GM23338 (cell line): ENCODE results near the gene CUX1. TPM values are rescaled to one million over a fixed set of nuclear protein-coding genes. Genes with fewer than 3 reads are reported as not detected.

Source experiments
- ATAC-seq: fragments of 200-7000 bp; cut with Tn5 transposase; 3 replicates; pipeline ENCODE4 v1.9.1; 2020
- DNase-seq: peaks from one replicate; pipeline ENCODE4 v3.0.0-alpha.2; 2015; ENCODE audit warnings: low spot score
- H2AFZ ChIP-seq: fragments of 200-600 bp; sonication (generic); 2 replicates; pipeline ENCODE4 v1.8.0; 2016; ENCODE audit warnings: antibody characterized with exemption, mild to moderate bottlenecking, moderate library complexity
- H3F3A ChIP-seq: fragments of 200-600 bp; sonication (generic); replicated peaks from 2 replicates; pipeline ENCODE4 v1.8.0; 2017; ENCODE audit warnings: antibody characterized with exemption, mixed run types, low read depth
- H3K27ac ChIP-seq: fragments of 200-600 bp; sonication (generic); 2 replicates; pipeline ENCODE4 v1.6.1; 2016; ENCODE audit warnings: low read depth
- H3K27me3 ChIP-seq: fragments of 200-600 bp; sonication (generic); 2 replicates; pipeline ENCODE4 v1.8.0; 2016; ENCODE audit warnings: mild to moderate bottlenecking, mixed run types, moderate library complexity; ENCODE audit not compliant: insufficient read depth
- H3K36me3 ChIP-seq: fragments of 200-600 bp; sonication (generic); 2 replicates; pipeline ENCODE4 v1.8.0; 2016; ENCODE audit warnings: mild to moderate bottlenecking; ENCODE audit not compliant: insufficient read depth
- H3K4me1 ChIP-seq: fragments of 200-600 bp; sonication (generic); 2 replicates; pipeline ENCODE4 v1.8.0; 2016; ENCODE audit warnings: mild to moderate bottlenecking, moderate library complexity; ENCODE audit not compliant: insufficient read depth
- H3K4me2 ChIP-seq: fragments of 200-600 bp; sonication (generic); 2 replicates; pipeline ENCODE4 v1.7.1; 2017; ENCODE audit warnings: mixed run types
- H3K4me3 ChIP-seq: fragments of 200-600 bp; sonication (generic); 2 replicates; pipeline ENCODE4 v1.6.1; 2016; ENCODE audit warnings: mixed run types
- H3K79me2 ChIP-seq: fragments of 200-600 bp; sonication (generic); replicated peaks from 2 replicates; pipeline ENCODE4 v1.8.0; 2017; ENCODE audit warnings: mild to moderate bottlenecking; ENCODE audit not compliant: insufficient read depth
- H3K9me2 ChIP-seq: fragments of 200-600 bp; sonication (generic); 2 replicates; pipeline ENCODE4 v1.8.0; 2017; ENCODE audit not compliant: insufficient read depth
- H4K20me1 ChIP-seq: fragments of 200-600 bp; sonication (generic); replicated peaks from 2 replicates; pipeline ENCODE4 v1.8.0; 2017; ENCODE audit warnings: mild to moderate bottlenecking; ENCODE audit not compliant: insufficient read depth
- H3K27ac Mint-ChIP-seq: 2 replicates; pipeline ENCODE4 v1.8.0; 2020; ENCODE audit warnings: inconsistent platforms, mild to moderate bottlenecking, moderate library complexity, mixed read lengths
- H3K27me3 Mint-ChIP-seq: 3 replicates; pipeline ENCODE4 v1.8.0; 2022; ENCODE audit warnings: low read depth, mild to moderate bottlenecking, moderate library complexity, mixed read lengths, inconsistent platforms; ENCODE audit not compliant: insufficient read depth, poor library complexity
- H3K36me3 Mint-ChIP-seq: 3 replicates; pipeline ENCODE4 v1.8.0; 2021; ENCODE audit warnings: low read depth, mild to moderate bottlenecking, inconsistent platforms, moderate library complexity, mixed read lengths
- H3K4me1 Mint-ChIP-seq: 3 replicates; pipeline ENCODE4 v1.8.0; 2020; ENCODE audit warnings: mild to moderate bottlenecking, inconsistent platforms, mixed read lengths
- H3K4me3 Mint-ChIP-seq: 3 replicates; pipeline ENCODE4 v1.8.0; 2021; ENCODE audit warnings: moderate library complexity, mild to moderate bottlenecking, inconsistent platforms, mixed read lengths
- H3K9me3 Mint-ChIP-seq: 3 replicates; pipeline ENCODE4 v1.8.0; 2020; ENCODE audit warnings: moderate library complexity, mild to moderate bottlenecking, inconsistent platforms, mixed read lengths
- CREB1 ChIP-seq: fragments of 250-450 bp; sonication (Bioruptor Pico); IDR thresholded peaks from 2 replicates; pipeline ENCODE4 v1.5.0; 2020; ENCODE audit warnings: low read depth, mild to moderate bottlenecking, moderate library complexity
- CTCF ChIP-seq, 2 experiments: fragments of 200-600 bp in 1 of 2; sonication (generic) in 1 of 2; conservative IDR thresholded peaks; 2 replicates each; pipeline versions ENCODE4 v1.5.1 to v1.6.1; 2016 to 2017; ENCODE audit warnings: antibody characterized with exemption in 2 of 2, low read depth in 2 of 2, mild to moderate bottlenecking in 2 of 2, moderate library complexity in 1 of 2
- ETS1 ChIP-seq: IDR thresholded peaks from 2 replicates; pipeline ENCODE4 v1.6.1; 2016; ENCODE audit warnings: antibody characterized with exemption
- EZH2 ChIP-seq: fragments of 200-600 bp; sonication (generic); IDR thresholded peaks from one replicate; pipeline ENCODE4 v1.8.0; 2017; ENCODE audit warnings: antibody characterized with exemption, mild to moderate bottlenecking, low read depth; ENCODE audit not compliant: unreplicated experiment
- EZH2phosphoT487 ChIP-seq: fragments of 200-600 bp; sonication (generic); IDR thresholded peaks from one replicate; pipeline ENCODE4 v1.8.1; 2018; ENCODE audit warnings: antibody characterized with exemption; ENCODE audit not compliant: unreplicated experiment
- JUNB ChIP-seq: IDR thresholded peaks from one replicate; pipeline ENCODE4 v1.6.1; 2016; ENCODE audit warnings: antibody characterized with exemption; ENCODE audit not compliant: unreplicated experiment
- NANOG ChIP-seq: IDR thresholded peaks from 2 replicates; pipeline ENCODE4 v1.6.1; 2016; ENCODE audit warnings: antibody characterized with exemption, borderline replicate concordance
- POLR2AphosphoS5 ChIP-seq: IDR thresholded peaks from 2 replicates; pipeline ENCODE4 v1.6.1; 2016; ENCODE audit warnings: antibody characterized with exemption, low read depth
- REST ChIP-seq: IDR thresholded peaks from one replicate; pipeline ENCODE4 v1.6.1; 2018; ENCODE audit warnings: antibody characterized with exemption; ENCODE audit not compliant: unreplicated experiment
- STAT1 ChIP-seq: IDR thresholded peaks from one replicate; pipeline ENCODE4 v1.6.1; 2016; ENCODE audit warnings: antibody characterized with exemption; ENCODE audit not compliant: unreplicated experiment
- ZNF114 ChIP-seq: fragments of 250-450 bp; sonication (Bioruptor Pico); IDR thresholded peaks from 2 replicates; pipeline ENCODE4 v1.5.0; 2020; ENCODE audit warnings: mild to moderate bottlenecking, moderate library complexity
- ZNF331 ChIP-seq: fragments of 250-450 bp; sonication (Bioruptor Pico); IDR thresholded peaks from 2 replicates; pipeline ENCODE4 v1.5.0; 2020; ENCODE audit warnings: low read depth, mild to moderate bottlenecking, moderate library complexity
- ZNF462 ChIP-seq: fragments of 250-450 bp; sonication (Bioruptor Pico); IDR thresholded peaks from 2 replicates; pipeline ENCODE4 v1.5.0; 2020; ENCODE audit warnings: mild to moderate bottlenecking, moderate library complexity
- polyA plus RNA-seq: library from polyadenylated mRNA; unstranded; fragments of >200 nt; fragmentation: Nextera tagmentation; extraction: Ambion mirVana; gene quantifications from 2 replicates; pipeline ENCODE4 v1.2.1, GENCODE V29; 2016
- total RNA-seq: library from RNA; depleted of rRNA; stranded (reverse); fragments of >200 nt; shearing (Covaris generic); gene quantifications from 2 replicates; pipeline ENCODE4 v1.2.3, GENCODE V29; 2014

CUX1 gene
- total and polyA plus RNA-seq, 2 experiments from 2014 or later = 49.9 to 64.0 TPM

GRCh38 chr7:101862280-101863220, 45.1 kb downstream of the CUX1 start:
- H3F3A ChIP-seq = peaks cover 9% of the 10 kb centered on the region; the same call in 1 of the 2 replicates
- ATAC-seq (peak; percentile 68), DNase-seq (peak; percentile 60)
- H4K20me1 ChIP-seq = peaks cover 33% of the 10 kb centered on the region
- no peak overlapping the region for H3K4me3 ChIP-seq
- H3K36me3 ChIP-seq = no peaks in the 10 kb centered on the region
- Mint-ChIP-seq H3K27me3 (peaks cover 13% of the 10 kb centered on the region), H3K27ac (peak overlapping the region; percentile 90), H3K4me1 (peaks cover 65% of the 10 kb centered on the region), H3K4me3 (no peak overlapping the region), H3K36me3 (peaks cover 9% of the 10 kb centered on the region; the same call in 2 of the 3 replicates), H3K9me3 (no peaks in the 10 kb centered on the region)
- peak overlapping the region; percentile 98 for H3K27ac ChIP-seq
- H3K9me2 ChIP-seq = no peaks in the 10 kb centered on the region
- peaks cover 66% of the 10 kb centered on the region for H3K4me1 ChIP-seq
- TF ChIP-seq ETS1 (no peak), ZNF114 (CRISPR knock-in tag) (no peak), JUNB (no peak), STAT1 (no peak), EZH2 (no peak), ZNF331 (CRISPR knock-in tag) (no peak), ZNF462 (CRISPR knock-in tag) (no peak; the same call in 1 of the 2 replicates), POLR2AphosphoS5 (no peak), REST (no peak), NANOG (no peak), CTCF (conservative IDR thresholded peaks at IDR 0.05; ENCODE audit: low read depth in 2 of 2) (no peak), EZH2phosphoT487 (no peak), CREB1 (CRISPR knock-in tag) (no peak)
- H3K79me2 ChIP-seq = peaks cover 97% of the 10 kb centered on the region
- no peaks in the 10 kb centered on the region for H3K27me3 ChIP-seq
- peak overlapping the region; percentile 81 for H3K4me2 ChIP-seq
- no peak overlapping the region for H2AFZ ChIP-seq
